IMR-90 (cell line): Measurements from ENCODE around the gene AGAP4.
A peak's percentile ranks its signal among the peaks of the same experiment; 100 is the strongest.

Experiments
- CEBPB ChIP-seq: IDR thresholded peaks from 2 replicates; pipeline ENCODE4 v1.6.1; 2012; ENCODE audit warnings: low read depth, low read length, improper control_type of control experiment
- CTCF ChIP-seq: conservative IDR thresholded peaks from 2 replicates; pipeline ENCODE4 v1.5.1; 2012; ENCODE audit warnings: mild to moderate bottlenecking, low read depth, low read length, improper control_type of control experiment
- ELK1 ChIP-seq: fragments of 150-350 bp; IDR thresholded peaks from 2 replicates; pipeline ENCODE4 v1.6.1; 2016; ENCODE audit warnings: low read depth, mild to moderate bottlenecking, low read length, moderate library complexity, borderline replicate concordance

GRCh38 chr10:45809837-45810236, 37.5 kb downstream of the AGAP4 start:
- TF ChIP-seq ELK1 (no peak), CEBPB (no peak), CTCF (0 out of 2 replicates have a peak, but pooled peaks have one; percentile 23)
